Keratinocyte (primary cell): ENCODE data around the gene FHL3. TPM values are rescaled to one million over a fixed set of nuclear protein-coding genes. Genes with fewer than 3 reads are reported as not detected.

Source experiments
- DNase-seq: peaks from one replicate; pipeline ENCODE4 v3.0.0-alpha.2; 2011; ENCODE audit warnings: low read depth, missing footprints, low spot score
- FAIRE-seq: peaks from 2 replicates; lab custom pipeline; 2011; peaks lifted over from hg19 to GRCh38; lab: Jason Lieb, UNC
- H2AFZ ChIP-seq: 2 replicates; pipeline ENCODE4 v1.6.0; 2012; ENCODE audit warnings: low read length, control low read depth, inconsistent platforms; ENCODE audit not compliant: control insufficient read depth
- H3K27ac ChIP-seq: 2 replicates; pipeline ENCODE4 v1.5.1; 2011; ENCODE audit warnings: low read length; ENCODE audit not compliant: control insufficient read depth, insufficient read depth
- H3K27me3 ChIP-seq: 3 replicates; pipeline ENCODE4 v1.6.0; 2011; ENCODE audit warnings: low read length; ENCODE audit not compliant: control insufficient read depth, insufficient read depth; ENCODE audit errors: extremely low read depth
- H3K36me3 ChIP-seq, 2 experiments: 2 replicates in 1 of 2; 3 replicates in 1 of 2; pipeline ENCODE4 v1.5.1; 2011; ENCODE audit warnings: low read length in 2 of 2, mild to moderate bottlenecking in 1 of 2; ENCODE audit not compliant: control insufficient read depth in 2 of 2, insufficient read depth in 2 of 2; ENCODE audit errors: extremely low read depth in 1 of 2
- H3K4me1 ChIP-seq: 3 replicates; pipeline ENCODE4 v1.5.1; 2011; ENCODE audit warnings: low read length; ENCODE audit not compliant: control insufficient read depth, insufficient read depth; ENCODE audit errors: extremely low read depth
- H3K4me2 ChIP-seq: 3 replicates; pipeline ENCODE4 v1.6.0; 2011; ENCODE audit warnings: low read depth, low read length; ENCODE audit not compliant: control insufficient read depth, insufficient read depth; ENCODE audit errors: extremely low read depth
- H3K4me3 ChIP-seq, 3 experiments: fragments of 200-600 bp in 1 of 3; sonication (generic) in 1 of 3; 2 replicates in 2 of 3; 3 replicates in 1 of 3; pipeline ENCODE4 v1.5.1; 2011 to 2016; ENCODE audit warnings: low read length in 3 of 3, mild to moderate bottlenecking in 3 of 3, control low read depth in 2 of 3, inconsistent platforms in 1 of 3, low read depth in 1 of 3, mixed read lengths in 1 of 3, mixed run types in 1 of 3, moderate library complexity in 1 of 3; ENCODE audit not compliant: control insufficient read depth in 2 of 3, insufficient read depth in 2 of 3; ENCODE audit errors: extremely low read depth in 1 of 3
- H3K79me2 ChIP-seq: 2 replicates; pipeline ENCODE4 v1.6.0; 2012; ENCODE audit warnings: low read length; ENCODE audit not compliant: control insufficient read depth, insufficient read depth
- H3K9ac ChIP-seq: 3 replicates; pipeline ENCODE4 v1.6.0; 2011; ENCODE audit warnings: low read length; ENCODE audit not compliant: control insufficient read depth, insufficient read depth; ENCODE audit errors: extremely low read depth
- H3K9me1 ChIP-seq: 3 replicates; pipeline ENCODE4 v1.6.0; 2011; ENCODE audit warnings: low read length; ENCODE audit not compliant: control insufficient read depth, insufficient read depth; ENCODE audit errors: extremely low read depth
- H3K9me3 ChIP-seq: 2 replicates; pipeline ENCODE4 v1.5.1; 2012; ENCODE audit warnings: low read depth, low read length; ENCODE audit not compliant: control insufficient read depth
- H4K20me1 ChIP-seq: 3 replicates; pipeline ENCODE4 v1.6.0; 2011; ENCODE audit warnings: low read length; ENCODE audit not compliant: control insufficient read depth, insufficient read depth; ENCODE audit errors: extremely low read depth
- EZH2 ChIP-seq: IDR thresholded peaks from one replicate; pipeline ENCODE4 v1.6.1; 2012; ENCODE audit warnings: inconsistent platforms, mild to moderate bottlenecking, low read length, moderate library complexity
- dilution Hi-C: fragments of 300-500 bp; cut with MboI; formaldehyde crosslinking; loops from one replicate; pipeline ENCODE4 v1.7.0; 2020; ENCODE audit warnings: low sequenced_read_pairs; ENCODE audit not compliant: extremely low pct_ligation_motif_present
- polyA plus RNA-seq, 5 experiments: library from polyadenylated mRNA; depleted of rRNA in 3 of 5; stranded (reverse) in 3 of 5; stranded (forward) in 1 of 5; unstranded in 1 of 5; fragments of >200 nt; gene quantifications; 1 replicate in 1 of 5; 2 replicates in 3 of 5; 3 replicates in 1 of 5; pipeline versions ENCODE4 v1.2.1 to v1.2.3, GENCODE V29; 2011 to 2012; ENCODE audit warnings: missing spikeins in 2 of 5, low read depth in 1 of 5, low replicate concordance in 1 of 5
- TF ChIP-seq, protein P1 (sequence below), 3 experiments: IDR thresholded peaks in 1 of 3; conservative IDR thresholded peaks in 1 of 3; optimal IDR thresholded peaks in 1 of 3; 2 replicates in 2 of 3; 3 replicates in 1 of 3; pipeline versions ENCODE3 to v1.5.1; 2011; ENCODE audit warnings: low read length in 3 of 3, mild to moderate bottlenecking in 3 of 3, moderate library complexity in 2 of 3, control low read depth in 1 of 3, inconsistent platforms in 1 of 3; ENCODE audit not compliant: insufficient read depth in 2 of 3; ENCODE audit errors: extremely low read depth in 1 of 3

The FHL3 gene
- polyA plus RNA-seq, 1 donor (not counting 4 experiments of a cell fraction or from before 2014, with no cell fraction given): 5.1 TPM

DNA sequence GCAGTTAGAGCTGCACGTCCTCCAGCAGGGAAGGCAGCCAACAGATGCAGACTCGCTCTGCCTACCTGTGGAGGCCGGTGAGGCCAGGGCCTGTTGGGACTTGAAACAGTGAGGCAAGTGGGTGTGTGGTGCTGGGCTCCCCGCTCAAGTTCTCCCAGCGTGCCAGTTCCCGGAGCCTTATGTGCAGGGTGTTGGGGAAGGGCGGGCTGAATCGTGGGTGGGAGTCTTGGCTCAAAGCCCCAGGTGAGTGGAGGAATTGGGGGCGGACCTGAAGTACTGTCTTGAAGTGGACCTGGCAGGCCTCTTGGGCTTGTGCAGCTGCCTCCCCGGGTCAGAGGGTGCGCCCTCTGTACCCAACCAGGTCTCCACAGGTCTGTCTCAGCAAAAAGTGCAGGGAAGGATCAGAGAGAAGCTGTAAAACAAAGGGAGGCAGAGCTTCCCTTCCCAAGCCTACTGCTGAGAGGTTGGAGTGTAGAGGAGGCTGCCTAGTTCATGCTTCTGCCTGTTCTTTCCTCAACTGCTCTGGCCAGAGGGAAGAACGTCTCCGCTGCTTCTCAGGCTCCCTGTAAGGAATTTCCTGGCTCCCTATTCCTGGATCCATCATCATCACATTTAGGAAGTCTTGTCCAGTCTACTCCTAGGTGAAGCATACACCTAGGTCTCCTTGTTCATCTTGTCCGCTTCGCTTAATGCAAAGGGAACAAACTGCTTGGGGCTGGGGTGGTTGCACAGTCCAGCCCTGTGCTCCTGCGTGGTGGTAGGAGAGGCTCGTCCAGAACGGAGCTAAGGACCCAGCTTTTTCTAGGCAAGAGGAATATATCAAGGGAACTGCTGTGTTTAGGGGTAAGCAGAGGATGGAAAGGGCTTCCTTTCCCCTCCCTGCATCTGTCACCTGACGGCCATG lies 22.1 kb upstream of the FHL3 start:
- Histone ChIP-seq H3K4me3 (peak overlapping the region in 2 of 3 experiments; percentile 40 to 58), H4K20me1 (peaks cover 4% of the 10 kb centered on the region), H3K79me2 (no peaks in the 10 kb centered on the region), H3K36me3 (peaks cover 6 to 9% of the 10 kb centered on the region in 2 experiments), H3K9me1 (no peaks in the 10 kb centered on the region), H3K4me2 (peak overlapping the region; percentile 82), H3K4me1 (peaks cover 71% of the 10 kb centered on the region), H3K9ac (peak overlapping the region; percentile 81), H2AFZ (no peak overlapping the region), H3K27ac (peak overlapping the region; percentile 98), H3K27me3 (no peaks in the 10 kb centered on the region), H3K9me3 (no peaks in the 10 kb centered on the region)
- peak; percentile 85 for DNase-seq
- FAIRE-seq: peak; percentile 93
- no peak for TF ChIP-seq EZH2
- TF ChIP-seq, protein P1, sequence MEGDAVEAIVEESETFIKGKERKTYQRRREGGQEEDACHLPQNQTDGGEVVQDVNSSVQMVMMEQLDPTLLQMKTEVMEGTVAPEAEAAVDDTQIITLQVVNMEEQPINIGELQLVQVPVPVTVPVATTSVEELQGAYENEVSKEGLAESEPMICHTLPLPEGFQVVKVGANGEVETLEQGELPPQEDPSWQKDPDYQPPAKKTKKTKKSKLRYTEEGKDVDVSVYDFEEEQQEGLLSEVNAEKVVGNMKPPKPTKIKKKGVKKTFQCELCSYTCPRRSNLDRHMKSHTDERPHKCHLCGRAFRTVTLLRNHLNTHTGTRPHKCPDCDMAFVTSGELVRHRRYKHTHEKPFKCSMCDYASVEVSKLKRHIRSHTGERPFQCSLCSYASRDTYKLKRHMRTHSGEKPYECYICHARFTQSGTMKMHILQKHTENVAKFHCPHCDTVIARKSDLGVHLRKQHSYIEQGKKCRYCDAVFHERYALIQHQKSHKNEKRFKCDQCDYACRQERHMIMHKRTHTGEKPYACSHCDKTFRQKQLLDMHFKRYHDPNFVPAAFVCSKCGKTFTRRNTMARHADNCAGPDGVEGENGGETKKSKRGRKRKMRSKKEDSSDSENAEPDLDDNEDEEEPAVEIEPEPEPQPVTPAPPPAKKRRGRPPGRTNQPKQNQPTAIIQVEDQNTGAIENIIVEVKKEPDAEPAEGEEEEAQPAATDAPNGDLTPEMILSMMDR (optimal IDR thresholded peaks at IDR 0.05 in 1 of 3, IDR thresholded peaks at IDR 0.05 in 1 of 3, conservative IDR thresholded peaks at IDR 0.05 in 1 of 3; ENCODE audit: extremely low read depth in 1 of 3, insufficient read depth in 2 of 3, low read length in 3 of 3): no peak
- dilution Hi-C loops: no loop called here

DNA sequence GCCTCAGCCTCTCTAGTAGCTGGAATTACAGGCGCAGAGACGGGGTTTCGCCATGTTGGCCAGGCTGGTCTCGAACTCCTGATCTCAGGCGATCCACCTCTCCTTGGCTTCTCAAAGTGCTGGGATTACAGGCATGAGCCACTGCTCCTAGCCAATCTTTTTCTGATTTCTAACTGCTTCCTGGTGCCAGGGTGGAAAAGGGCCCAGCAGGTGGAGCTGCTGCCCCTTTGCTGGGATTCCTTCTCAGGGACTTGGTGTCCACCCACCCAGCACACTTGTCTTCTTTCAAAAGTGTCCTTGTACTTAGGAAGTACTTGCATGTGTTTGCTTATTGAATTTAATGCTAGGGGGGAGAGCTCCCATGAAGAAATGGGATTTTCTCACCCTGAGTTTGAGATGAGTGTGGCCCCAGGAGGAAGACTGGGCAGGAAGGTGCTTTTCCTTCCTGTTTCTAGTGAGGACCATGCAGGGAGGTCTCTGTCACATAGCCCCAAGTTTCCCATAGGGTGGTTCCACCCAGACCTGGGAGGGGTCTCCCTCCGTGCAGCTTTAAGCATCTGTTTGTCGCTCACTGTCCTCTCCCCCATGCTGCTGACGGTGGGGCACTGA lies 21.4 kb upstream of the FHL3 start:
- H3K36me3 ChIP-seq: peaks cover 12 to 14% of the 10 kb centered on the region in 2 experiments
- H3K4me1 ChIP-seq: peaks cover 71% of the 10 kb centered on the region
- no peak for TF ChIP-seq EZH2
- TF ChIP-seq, protein P1 (optimal IDR thresholded peaks at IDR 0.05 in 1 of 3, IDR thresholded peaks at IDR 0.05 in 1 of 3, conservative IDR thresholded peaks at IDR 0.05 in 1 of 3; ENCODE audit: extremely low read depth in 1 of 3, insufficient read depth in 2 of 3, low read length in 3 of 3): peak; percentile 87 to 88 (median 88)
- H2AFZ ChIP-seq: no peak overlapping the region
- no peaks in the 10 kb centered on the region for H3K9me3 ChIP-seq
- H4K20me1 ChIP-seq: peaks cover 4% of the 10 kb centered on the region
- dilution Hi-C loops: no loop called here
- DNase-seq (no peak), FAIRE-seq (peak; percentile 67)
- peak overlapping the region; percentile 98 for H3K27ac ChIP-seq
- peak overlapping the region; percentile 28 for H3K9ac ChIP-seq
- no peaks in the 10 kb centered on the region for H3K9me1 ChIP-seq
- no peaks in the 10 kb centered on the region for H3K27me3 ChIP-seq
- H3K79me2 ChIP-seq: no peaks in the 10 kb centered on the region
- peak overlapping the region; percentile 82 for H3K4me2 ChIP-seq
- H3K4me3 ChIP-seq: peak overlapping the region in 2 of 3 experiments; percentile 7 to 37
